DMS 273 (cell line): Measurements from ENCODE around the gene MATN1.

Source experiments
- DNase-seq: peaks from one replicate; lab custom pipeline; 2025; ENCODE audit not compliant: unreplicated experiment; lab: John Stamatoyannopoulos, UW

Gene MATN1

GRCh38 chr1:30732277-30732996 is 9.1 kb upstream of the MATN1 start:
- DNase-seq = no peak

DNA sequence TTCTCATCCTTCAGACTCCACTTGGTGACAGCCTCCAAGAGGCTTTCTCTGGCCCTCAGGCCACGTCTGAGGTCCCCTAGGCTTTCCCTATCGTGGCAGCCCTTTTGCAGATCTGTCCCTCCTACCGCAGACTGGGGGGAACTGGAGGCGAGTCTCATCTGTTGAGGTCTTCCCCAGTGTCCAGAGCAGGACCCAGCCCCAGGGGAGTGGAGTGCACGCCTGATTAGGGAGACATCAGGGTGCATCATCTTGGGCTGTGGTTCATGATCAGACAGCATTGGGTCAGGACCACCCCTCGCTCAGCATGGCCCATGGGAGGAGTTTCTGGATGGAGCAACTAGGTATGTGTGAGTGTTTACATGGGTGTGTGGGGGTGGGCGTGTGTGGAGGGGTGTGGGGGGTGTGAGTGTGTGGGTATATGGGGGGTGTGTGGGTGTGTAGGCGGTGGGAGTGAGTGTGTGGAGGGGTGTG is 8.5 kb upstream of the MATN1 start:
- DNase-seq = no peak

DNA sequence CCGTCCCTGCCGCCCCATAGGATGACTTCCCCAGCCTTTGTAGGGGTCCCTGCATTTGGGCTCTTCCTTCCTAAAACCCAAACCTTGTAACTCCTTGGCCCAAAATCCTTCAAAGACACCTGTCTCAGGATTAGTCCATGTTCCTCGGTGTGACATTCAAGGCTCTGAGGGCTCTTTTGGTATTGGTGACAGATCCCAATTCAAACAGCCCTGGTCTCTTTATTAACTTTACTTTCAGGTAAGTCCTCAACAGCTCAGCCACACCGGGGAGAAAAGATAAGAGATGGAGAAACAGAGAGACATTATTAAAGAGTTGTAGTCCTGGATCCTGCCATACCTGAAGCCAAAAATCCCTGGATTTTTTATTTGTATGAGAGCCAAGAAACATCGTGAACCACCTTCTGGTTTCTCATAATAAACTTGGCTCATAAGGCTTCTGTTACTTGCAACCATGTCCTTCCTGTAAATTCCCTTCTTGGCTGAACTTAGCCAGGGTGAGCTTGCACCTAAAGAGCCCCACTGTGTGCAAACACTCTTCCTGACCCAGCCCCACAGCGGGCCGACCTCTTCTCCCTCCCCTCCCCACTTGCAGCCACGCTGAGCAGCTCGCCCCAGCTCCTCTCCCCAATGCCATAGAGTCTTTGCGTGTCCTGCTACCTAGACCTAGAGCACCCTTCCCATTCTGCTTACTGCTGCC is 7.9 kb upstream of the MATN1 start:
- no peak for DNase-seq

GRCh38 chr1:30730346-30731108 is 7.1 kb upstream of the MATN1 start:
- no peak for DNase-seq

DNA sequence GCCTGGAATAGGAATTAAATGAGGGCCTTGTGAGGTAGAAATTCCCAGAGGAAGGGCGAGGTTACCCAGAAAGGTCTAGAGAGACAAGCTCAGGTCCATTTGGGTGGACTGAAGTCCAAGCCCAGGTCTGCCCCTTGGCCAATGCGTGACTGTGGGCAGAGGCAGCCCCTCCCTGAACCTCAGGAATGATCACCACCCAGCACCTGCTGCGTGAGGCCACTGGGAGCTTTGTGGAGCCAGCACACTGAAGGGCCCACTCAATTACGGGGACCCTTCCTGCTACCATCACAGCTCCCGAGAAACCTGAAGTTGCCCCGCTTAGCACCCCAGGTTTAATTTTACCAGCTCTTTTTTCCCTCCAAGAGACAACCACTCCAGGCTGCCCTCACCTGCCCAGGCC is 6.5 kb upstream of the MATN1 start:
- no peak for DNase-seq

- DNase-seq = no peak
Measured at GRCh38 chr1:30728832-30729638, 5.7 kb upstream of the MATN1 start.

GRCh38 chr1:30728340-30728739 is 5.0 kb upstream of the MATN1 start:
- no peak for DNase-seq

GRCh38 chr1:30727824-30728223 is 4.4 kb upstream of the MATN1 start:
- no peak for DNase-seq

- no peak for DNase-seq
Measured at GRCh38 chr1:30726773-30727684, 3.6 kb upstream of the MATN1 start.

DNA sequence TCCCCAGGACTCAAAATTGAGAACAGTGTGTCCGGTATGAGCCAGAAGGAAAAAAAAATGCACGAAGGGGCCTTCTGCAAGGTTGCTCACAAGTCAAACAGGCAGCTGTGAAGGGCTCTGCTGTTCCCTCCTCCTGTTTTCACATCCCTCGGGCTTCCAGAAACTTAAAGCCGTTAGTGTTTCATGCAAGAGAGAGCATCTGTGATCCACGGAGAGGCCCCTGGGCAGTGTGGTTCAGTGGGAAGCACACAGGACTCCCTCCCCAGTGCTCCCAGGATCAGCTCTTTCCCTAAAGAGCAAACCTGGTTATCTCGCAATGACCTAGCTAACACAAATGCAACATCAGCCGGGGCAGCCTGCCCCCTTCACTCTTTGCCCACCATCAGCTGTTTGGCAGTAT is 2.9 kb upstream of the MATN1 start:
- DNase-seq = no peak

- no peak for DNase-seq
Measured at GRCh38 chr1:30725450-30726095, 2.2 kb upstream of the MATN1 start.

GRCh38 chr1:30724655-30725421 is 1.5 kb upstream of the MATN1 start:
- DNase-seq = no peak

- DNase-seq = no peak
Measured at GRCh38 chr1:30724175-30724574, 790 bp upstream of the MATN1 start.

- DNase-seq = peak; percentile 52
Measured at GRCh38 chr1:30721812-30722537, 1.4 kb downstream of the MATN1 start.

GRCh38 chr1:30721341-30721793 is 2.0 kb downstream of the MATN1 start:
- no peak for DNase-seq

DNA sequence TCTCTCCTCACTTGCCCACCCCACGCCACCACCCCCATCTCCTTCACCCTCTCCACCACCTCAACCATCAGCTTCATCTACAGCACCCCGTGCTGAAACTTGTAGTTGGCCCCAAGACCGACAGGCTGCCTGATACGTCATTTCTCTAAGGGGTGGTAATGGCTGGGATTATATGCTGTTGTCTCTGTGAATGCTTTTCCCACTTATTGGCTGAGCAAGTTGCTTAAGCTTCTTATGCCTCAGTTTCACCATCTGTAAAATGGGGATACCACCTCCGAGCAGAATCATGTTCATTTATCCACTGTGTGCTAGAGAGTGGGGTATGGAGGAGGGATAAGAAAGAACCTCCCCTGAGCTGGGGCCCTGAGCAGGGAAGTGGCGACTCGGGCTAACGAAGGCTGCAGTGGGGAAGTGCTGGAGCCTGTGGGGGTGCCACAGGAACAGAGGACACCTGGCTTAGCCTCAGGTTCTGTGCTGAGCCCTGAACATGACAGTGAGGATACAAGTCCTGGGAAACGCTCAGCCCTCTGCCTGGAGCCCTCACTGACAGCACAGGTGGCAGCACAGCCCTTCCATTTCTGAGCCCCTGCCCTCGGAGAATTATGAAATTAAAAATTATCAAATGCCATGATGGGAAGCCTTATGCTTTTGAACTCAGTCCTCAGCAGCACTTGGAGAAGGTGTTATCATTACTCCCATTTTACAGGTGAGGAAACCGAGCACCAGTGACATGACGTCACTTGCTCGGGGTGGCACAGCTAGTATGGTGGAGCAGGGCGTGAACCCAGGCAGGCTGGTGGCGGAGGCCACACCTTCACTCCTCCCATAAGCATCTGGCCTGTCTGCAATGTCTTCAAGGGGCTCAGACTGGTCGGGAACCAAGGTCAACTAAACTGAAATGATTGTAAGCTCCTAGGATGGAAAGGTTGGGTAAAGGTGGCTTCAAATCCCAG is 2.8 kb downstream of the MATN1 start:
- DNase-seq = no peak
